ENCODE measurements around the gene UBE2E2. TPM values are rescaled to one million over a fixed set of nuclear protein-coding genes. Genes with fewer than 3 reads are reported as not detected.

UBE2E2 gene
- total RNA-seq, 4 donors from 2014 or later: 26.5 to 44.0 (median 37.0) TPM

- Histone ChIP-seq H3K4me1 (no peaks in the 10 kb centered on the region), H3K36me3 (no peaks in the 10 kb centered on the region), H3K27ac (no peak overlapping the region), H3K4me3 (no peak overlapping the region), H3K9me3 (no peaks in the 10 kb centered on the region), H3K27me3 (no peaks in the 10 kb centered on the region)
- TF ChIP-seq POLR2A (IDR thresholded peaks at IDR 0.05): no peak
- TF ChIP-seq CTCF (IDR thresholded peaks at IDR 0.05): no peak
- no peak for DNase-seq
- intact Hi-C loops (cut with DNase I): no loop called here
- WGBS, 2 donors: 91 to 92% methylated on average over 3 of the region's 3 CpGs
These were observed 370.7 kb downstream of the UBE2E2 start for GRCh38 chr3:23573827-23574226.

- Histone ChIP-seq H3K27ac (no peak overlapping the region), H3K4me3 (no peak overlapping the region), H3K27me3 (no peaks in the 10 kb centered on the region), H3K36me3 (no peaks in the 10 kb centered on the region), H3K9me3 (no peaks in the 10 kb centered on the region), H3K4me1 (no peaks in the 10 kb centered on the region)
- intact Hi-C loops (cut with DNase I): no loop called here
- no peak for TF ChIP-seq POLR2A (IDR thresholded peaks at IDR 0.05)
- TF ChIP-seq CTCF (IDR thresholded peaks at IDR 0.05): no peak
- 100% methylated on average over 1 of the region's 1 CpG for WGBS, 2 donors
- DNase-seq: no peak
These were observed 371.7 kb downstream of the UBE2E2 start for GRCh38 chr3:23574822-23575315.

DNA sequence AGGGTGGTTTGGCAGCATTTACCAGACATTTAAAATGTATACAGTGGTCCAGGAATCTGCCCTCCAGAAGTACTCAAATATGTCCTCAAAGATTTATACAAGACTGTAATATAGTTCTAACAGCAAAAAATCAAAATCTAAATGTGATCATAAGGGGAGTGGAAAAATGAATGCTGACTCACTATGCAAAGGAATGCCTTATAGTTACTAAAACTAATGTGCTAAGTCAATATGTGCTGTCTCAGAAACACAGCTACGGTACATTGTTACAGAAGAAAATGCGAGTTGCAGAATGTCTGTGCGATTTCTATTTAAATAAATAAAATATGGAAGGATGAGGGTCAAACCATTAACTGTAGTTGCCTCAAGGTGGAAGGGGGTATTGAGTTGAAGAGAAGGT is 372.6 kb downstream of the UBE2E2 start:
- H3K27me3 ChIP-seq: no peaks in the 10 kb centered on the region
- TF ChIP-seq POLR2A (IDR thresholded peaks at IDR 0.05) (no peak), CTCF (IDR thresholded peaks at IDR 0.05) (no peak)
- H3K27ac ChIP-seq: no peak overlapping the region
- no peaks in the 10 kb centered on the region for H3K4me1 ChIP-seq
- WGBS, 2 donors: 85 to 92% methylated on average over 3 of the region's 3 CpGs
- intact Hi-C loops (cut with DNase I): no loop called here
- H3K9me3 ChIP-seq: no peaks in the 10 kb centered on the region
- H3K36me3 ChIP-seq: no peaks in the 10 kb centered on the region
- H3K4me3 ChIP-seq: no peak overlapping the region
- DNase-seq: no peak

DNA sequence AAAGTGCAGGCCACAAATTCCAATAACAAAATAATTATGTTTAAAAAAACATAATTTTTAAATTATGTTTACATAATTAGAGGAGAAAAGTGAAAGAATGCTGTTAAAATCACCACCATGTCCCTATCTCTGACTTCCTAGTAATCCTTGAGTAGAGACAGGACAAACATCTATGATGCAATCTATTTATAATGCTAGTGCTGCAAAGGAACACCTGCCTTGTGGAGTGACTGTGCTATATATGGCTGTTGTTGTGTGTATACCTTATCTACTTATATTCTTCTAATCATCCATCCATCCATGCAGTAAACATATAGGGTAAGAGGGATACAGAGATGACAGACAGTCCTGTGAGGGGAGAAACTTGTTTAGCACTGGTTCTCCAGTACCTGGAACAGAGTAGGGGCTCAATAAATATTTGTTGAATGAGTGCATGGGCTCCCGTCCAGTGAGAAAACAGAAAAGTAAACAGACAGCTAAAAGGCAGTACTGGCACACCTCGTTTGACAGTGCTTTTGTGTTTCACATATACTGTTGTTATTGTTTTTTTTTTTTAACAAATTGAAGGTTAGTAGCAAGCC is 373.3 kb downstream of the UBE2E2 start:
- no peaks in the 10 kb centered on the region for H3K27me3 ChIP-seq
- no peak for TF ChIP-seq CTCF (IDR thresholded peaks at IDR 0.05)
- TF ChIP-seq POLR2A (IDR thresholded peaks at IDR 0.05): no peak
- no peaks in the 10 kb centered on the region for H3K4me1 ChIP-seq
- DNase-seq: no peak
- WGBS, 2 donors: 41 to 62% methylated on average over 2 of the region's 2 CpGs
- H3K36me3 ChIP-seq: no peaks in the 10 kb centered on the region
- H3K4me3 ChIP-seq: no peak overlapping the region
- intact Hi-C loops (cut with DNase I): no loop called here
- no peak overlapping the region for H3K27ac ChIP-seq
- no peaks in the 10 kb centered on the region for H3K9me3 ChIP-seq

- Histone ChIP-seq H3K27me3 (no peaks in the 10 kb centered on the region), H3K4me1 (no peaks in the 10 kb centered on the region), H3K9me3 (no peaks in the 10 kb centered on the region), H3K4me3 (no peak overlapping the region), H3K36me3 (no peaks in the 10 kb centered on the region), H3K27ac (no peak overlapping the region)
- intact Hi-C loops (cut with DNase I): no loop called here
- DNase-seq: no peak
- TF ChIP-seq POLR2A (IDR thresholded peaks at IDR 0.05) (no peak), CTCF (IDR thresholded peaks at IDR 0.05) (no peak)
- 67 to 77% methylated on average over 8 of the region's 8 CpGs for WGBS, 2 donors
These were observed 377.1 kb downstream of the UBE2E2 start for GRCh38 chr3:23580096-23580713.

Measured in esophagus squamous epithelium (tissue), 5 donors.